Measurements from ENCODE around the gene DNAJC16.
"Not testable (repeated sequence)": the region's sequence is repeated elsewhere in the genome, so short reads cannot be mapped to it uniquely, and the experiment has no call there.

The DNAJC16 gene

GRCh38 chr1:15526490-15527339 lies at the start of gene DNAJC16:
Gene DNAJC16, plus strand, starts transcription at chr1:15526848. Its CDS starts 2,258 bp downstream, at chr1:15529106.
- DNase-seq, result peak; percentile 97 to 99

- no peak for DNase-seq
These were observed 49.7 kb upstream of the DNAJC16 start for GRCh38 chr1:15476927-15477326.

- no peak for DNase-seq
These were observed 48.9 kb upstream of the DNAJC16 start for GRCh38 chr1:15477646-15478212.

- DNase-seq, result no peak
These were observed 46.8 kb upstream of the DNAJC16 start for GRCh38 chr1:15479654-15480347.

GRCh38 chr1:15482455-15482854 lies 44.2 kb upstream of the DNAJC16 start:
- DNase-seq, result not testable (repeated sequence)

- not testable (repeated sequence) for DNase-seq
These were observed 43.6 kb upstream of the DNAJC16 start for GRCh38 chr1:15482983-15483543.

GRCh38 chr1:15483971-15484370 lies 42.7 kb upstream of the DNAJC16 start:
- no peak for DNase-seq

GRCh38 chr1:15484443-15484842 lies 42.2 kb upstream of the DNAJC16 start:
- not testable (repeated sequence) for DNase-seq

- DNase-seq, result no peak
These were observed 41.0 kb upstream of the DNAJC16 start for GRCh38 chr1:15485636-15486035.

- not testable (repeated sequence) for DNase-seq
These were observed 39.6 kb upstream of the DNAJC16 start for GRCh38 chr1:15486844-15487610.

- no peak for DNase-seq
These were observed 38.3 kb upstream of the DNAJC16 start for GRCh38 chr1:15488371-15488770.

- peak; percentile 27 to 56 for DNase-seq
These were observed 37.5 kb upstream of the DNAJC16 start for GRCh38 chr1:15489052-15489736.

GRCh38 chr1:15491010-15491409 lies 35.6 kb upstream of the DNAJC16 start:
- DNase-seq, result not testable (repeated sequence)

GRCh38 chr1:15492596-15492995 lies 34.1 kb upstream of the DNAJC16 start:
- no peak for DNase-seq

GRCh38 chr1:15493869-15494390 lies 32.7 kb upstream of the DNAJC16 start:
- no peak for DNase-seq

- no peak for DNase-seq
These were observed 26.2 kb upstream of the DNAJC16 start for GRCh38 chr1:15500184-15501178.

- DNase-seq, result peak in 1 of 2 experiments; percentile 40
These were observed 25.2 kb upstream of the DNAJC16 start for GRCh38 chr1:15501208-15502032.

GRCh38 chr1:15504436-15504835 lies 22.2 kb upstream of the DNAJC16 start:
- DNase-seq, result no peak

- DNase-seq, result no peak
These were observed 19.8 kb upstream of the DNAJC16 start for GRCh38 chr1:15506831-15507230.
